GM12872 (cell line): ENCODE data around the gene DEFB131A.
"Not testable (repeated sequence)": the region's sequence is repeated elsewhere in the genome, so short reads cannot be mapped to it uniquely, and the experiment has no call there.

Source experiments
- CTCF ChIP-seq: IDR thresholded peaks from 3 replicates; pipeline ENCODE4 v1.5.1; 2011; ENCODE audit warnings: low read depth, mild to moderate bottlenecking, low read length, moderate library complexity; ENCODE audit not compliant: insufficient read depth

DEFB131A gene

DNA sequence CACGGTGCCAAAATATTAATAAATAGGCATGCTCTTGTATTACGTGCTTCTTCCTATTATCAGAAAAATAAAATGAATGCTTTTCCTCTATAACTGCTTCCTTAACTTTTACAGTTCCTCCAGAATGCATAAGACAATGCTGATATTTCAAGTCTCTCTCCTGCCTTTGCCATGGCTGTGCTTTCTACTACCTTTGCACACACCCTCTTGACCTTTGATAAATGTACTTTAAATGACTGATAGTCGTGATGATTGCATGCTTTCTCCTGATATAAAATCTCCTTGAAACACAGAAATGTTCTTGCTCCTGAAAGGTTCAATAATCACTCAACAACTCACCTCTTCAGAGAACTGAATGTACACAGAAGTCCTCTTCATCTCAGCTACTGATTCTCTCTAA lies at the start of gene DEFB131A:
TSS of gene DEFB131A (plus strand) at position 301 of the 400 bp plus-strand sequence. CDS start 120 bp downstream, outside the sequence.
- not testable (repeated sequence) for TF ChIP-seq CTCF

GRCh38 chr4:9409793-9410192 lies 34.4 kb upstream of the DEFB131A start:
- TF ChIP-seq CTCF = no peak

DNA sequence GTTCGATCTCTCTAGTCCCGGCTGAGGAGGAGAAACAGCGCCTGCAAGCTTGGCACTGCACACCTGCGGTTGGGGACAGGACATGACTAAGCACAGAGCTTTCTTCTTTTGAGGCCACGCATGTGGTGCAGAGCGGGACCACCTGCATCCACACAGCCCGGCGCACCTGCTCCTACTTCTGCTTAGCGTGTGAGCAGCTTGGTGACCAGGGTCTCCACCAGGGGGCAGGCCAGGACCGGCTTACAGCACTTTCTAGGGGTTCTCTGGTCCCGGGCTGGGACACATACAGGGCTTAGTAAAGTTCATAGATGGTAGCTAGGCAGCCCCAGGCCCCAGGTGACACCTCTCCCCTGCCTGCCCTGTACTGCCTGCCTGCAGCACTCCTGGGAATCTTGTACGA lies 51.2 kb downstream of the DEFB131A start:
- peak; percentile 45; the same call in 2 of the 3 replicates for TF ChIP-seq CTCF
